ENCODE results near the gene TMC4. TPM values are rescaled to one million over a fixed set of nuclear protein-coding genes. Genes with fewer than 3 reads are reported as not detected.
"Not testable (repeated sequence)": the region's sequence is repeated elsewhere in the genome, so short reads cannot be mapped to it uniquely, and the experiment has no call there.

The TMC4 gene, protein sequence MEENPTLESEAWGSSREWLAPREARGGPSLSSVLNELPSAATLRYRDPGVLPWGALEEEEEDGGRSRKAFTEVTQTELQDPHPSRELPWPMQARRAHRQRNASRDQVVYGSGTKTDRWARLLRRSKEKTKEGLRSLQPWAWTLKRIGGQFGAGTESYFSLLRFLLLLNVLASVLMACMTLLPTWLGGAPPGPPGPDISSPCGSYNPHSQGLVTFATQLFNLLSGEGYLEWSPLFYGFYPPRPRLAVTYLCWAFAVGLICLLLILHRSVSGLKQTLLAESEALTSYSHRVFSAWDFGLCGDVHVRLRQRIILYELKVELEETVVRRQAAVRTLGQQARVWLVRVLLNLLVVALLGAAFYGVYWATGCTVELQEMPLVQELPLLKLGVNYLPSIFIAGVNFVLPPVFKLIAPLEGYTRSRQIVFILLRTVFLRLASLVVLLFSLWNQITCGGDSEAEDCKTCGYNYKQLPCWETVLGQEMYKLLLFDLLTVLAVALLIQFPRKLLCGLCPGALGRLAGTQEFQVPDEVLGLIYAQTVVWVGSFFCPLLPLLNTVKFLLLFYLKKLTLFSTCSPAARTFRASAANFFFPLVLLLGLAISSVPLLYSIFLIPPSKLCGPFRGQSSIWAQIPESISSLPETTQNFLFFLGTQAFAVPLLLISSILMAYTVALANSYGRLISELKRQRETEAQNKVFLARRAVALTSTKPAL
- total RNA-seq, result 10 to 100 TPM in 2 of 3 donors, under 1 TPM in 1; 0.48 to 41.6 (median 38.0) TPM

DNA sequence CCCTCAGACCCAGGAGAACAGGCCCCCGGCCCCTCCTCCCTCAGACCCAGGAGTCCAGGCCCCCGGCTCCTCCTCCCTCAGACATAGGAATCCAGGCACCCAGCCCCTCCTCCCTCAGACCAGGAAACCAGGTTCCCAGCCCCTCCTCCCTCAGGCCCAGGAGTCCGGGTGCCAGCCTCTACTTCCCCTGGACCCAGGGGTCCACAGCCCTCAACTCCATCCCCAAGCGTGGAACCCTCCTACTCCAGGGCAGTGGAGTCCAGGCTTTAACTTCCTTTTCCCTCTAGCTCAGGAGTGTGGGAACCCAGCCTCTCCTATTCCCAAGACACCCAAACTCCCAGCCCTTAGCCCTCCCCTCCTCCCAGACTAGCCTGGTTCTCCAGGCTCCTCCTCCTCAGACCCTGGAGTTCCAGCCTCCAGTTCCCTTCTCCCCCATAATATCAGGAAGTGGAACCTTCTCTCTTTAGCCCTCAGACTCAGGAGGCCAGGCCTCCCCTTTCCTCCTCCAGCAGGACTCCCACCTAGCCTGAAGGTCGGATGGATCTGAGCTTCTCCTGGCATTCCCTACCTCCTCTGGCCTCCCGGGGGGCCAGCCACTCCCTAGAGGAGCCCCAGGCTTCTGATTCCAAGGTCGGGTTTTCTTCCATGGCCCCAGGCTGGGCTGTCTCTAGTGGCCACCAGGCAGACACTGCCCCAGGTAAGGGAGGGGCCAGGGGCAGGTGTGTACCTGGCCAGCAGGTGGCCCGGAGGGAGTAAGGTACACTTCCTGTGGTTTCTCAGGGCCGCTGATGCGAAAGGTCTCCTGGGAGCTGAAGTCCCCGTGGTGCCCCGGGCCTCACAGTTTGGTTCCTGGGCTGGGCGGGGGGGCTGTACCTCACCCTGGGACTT lies at the start of gene TMC4:
TMC4 (minus strand) TSS at position 690 of the 888 bp plus-strand sequence; CDS start at position 647, 43 bp downstream.
- intact Hi-C loops (cut with DNase I; ENCODE audit: low total_unique reads), result loop anchor here (10.0 kb wide), 1 partner anchor 62 kb away; no protein-coding TSS in a partner anchor
- Histone ChIP-seq H3K4me1 (no peaks in the 10 kb centered on the region), H3K27me3 (no peaks in the 10 kb centered on the region), H3K27ac (peak within 1 kb of the TSS; percentile 79 to 87), H3K36me3 (no peaks in the 10 kb centered on the region), H3K9me3 (no peaks in the 10 kb centered on the region), H3K4me3 (peak within 1 kb of the TSS in 2 of 3 donors; percentile 54 to 60)
- peak in 1 of 2 donors; percentile 62 for DNase-seq (ENCODE audit: low spot score in 2 of 2)
- TF ChIP-seq POLR2AphosphoS5 (IDR thresholded peaks at IDR 0.05) (no peak), POLR2A (IDR thresholded peaks at IDR 0.05) (peak; percentile 31)
- TF ChIP-seq, protein P1, sequence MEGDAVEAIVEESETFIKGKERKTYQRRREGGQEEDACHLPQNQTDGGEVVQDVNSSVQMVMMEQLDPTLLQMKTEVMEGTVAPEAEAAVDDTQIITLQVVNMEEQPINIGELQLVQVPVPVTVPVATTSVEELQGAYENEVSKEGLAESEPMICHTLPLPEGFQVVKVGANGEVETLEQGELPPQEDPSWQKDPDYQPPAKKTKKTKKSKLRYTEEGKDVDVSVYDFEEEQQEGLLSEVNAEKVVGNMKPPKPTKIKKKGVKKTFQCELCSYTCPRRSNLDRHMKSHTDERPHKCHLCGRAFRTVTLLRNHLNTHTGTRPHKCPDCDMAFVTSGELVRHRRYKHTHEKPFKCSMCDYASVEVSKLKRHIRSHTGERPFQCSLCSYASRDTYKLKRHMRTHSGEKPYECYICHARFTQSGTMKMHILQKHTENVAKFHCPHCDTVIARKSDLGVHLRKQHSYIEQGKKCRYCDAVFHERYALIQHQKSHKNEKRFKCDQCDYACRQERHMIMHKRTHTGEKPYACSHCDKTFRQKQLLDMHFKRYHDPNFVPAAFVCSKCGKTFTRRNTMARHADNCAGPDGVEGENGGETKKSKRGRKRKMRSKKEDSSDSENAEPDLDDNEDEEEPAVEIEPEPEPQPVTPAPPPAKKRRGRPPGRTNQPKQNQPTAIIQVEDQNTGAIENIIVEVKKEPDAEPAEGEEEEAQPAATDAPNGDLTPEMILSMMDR (IDR thresholded peaks at IDR 0.05), result peak; percentile 22 to 66 (median 40)

DNA sequence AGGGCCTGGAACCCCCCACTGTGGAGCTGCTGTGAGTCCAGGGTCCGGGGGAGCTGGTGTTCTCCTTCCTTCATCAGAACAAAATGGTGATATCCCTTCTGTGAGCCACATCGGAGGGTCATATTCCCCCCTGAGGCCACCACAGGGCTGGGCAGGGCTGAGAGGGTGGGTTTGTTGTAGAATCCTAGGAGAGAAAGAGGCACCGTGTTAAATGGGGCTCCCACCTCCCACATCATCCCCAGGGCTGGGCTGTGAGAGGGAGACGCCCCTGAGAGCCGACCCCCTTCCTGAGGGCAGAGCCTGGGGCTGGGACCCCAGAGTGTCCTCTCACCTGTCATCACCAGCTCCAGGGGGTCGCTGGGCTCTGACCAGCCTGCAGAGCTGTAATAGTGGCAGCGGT lies 49.0 kb upstream of the TMC4 start:
- H3K36me3 ChIP-seq; H3K4me3 ChIP-seq; H3K27me3 ChIP-seq; H3K27ac ChIP-seq; H3K9me3 ChIP-seq; H3K4me1 ChIP-seq; DNase-seq (ENCODE audit: low spot score in 2 of 2); intact Hi-C loops (cut with DNase I; ENCODE audit: low total_unique reads): not testable (repeated sequence)

DNA sequence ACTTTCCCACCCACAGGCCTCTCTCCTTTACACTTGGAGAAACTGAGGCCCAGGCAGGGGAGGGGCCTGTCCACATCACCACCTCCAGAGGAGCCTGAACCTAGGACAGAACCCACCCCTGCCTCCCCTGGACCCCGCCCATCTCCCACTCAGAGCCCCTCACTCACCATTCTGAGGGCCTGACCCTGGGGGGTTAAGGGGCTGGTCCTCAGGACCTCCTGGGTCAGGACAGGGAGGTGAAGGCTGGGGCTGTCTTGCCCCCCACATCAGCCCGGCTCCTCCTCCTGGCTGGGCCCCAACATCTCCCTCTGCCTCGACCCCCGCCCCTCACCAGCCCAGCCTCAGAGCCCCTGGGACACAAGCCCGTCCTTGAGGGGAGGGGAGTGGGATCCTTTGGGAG lies 46.7 kb upstream of the TMC4 start:
- H3K4me1 ChIP-seq; H3K27me3 ChIP-seq; DNase-seq (ENCODE audit: low spot score in 2 of 2); H3K9me3 ChIP-seq; intact Hi-C loops (cut with DNase I; ENCODE audit: low total_unique reads); H3K4me3 ChIP-seq; H3K36me3 ChIP-seq; H3K27ac ChIP-seq: not testable (repeated sequence)

DNA sequence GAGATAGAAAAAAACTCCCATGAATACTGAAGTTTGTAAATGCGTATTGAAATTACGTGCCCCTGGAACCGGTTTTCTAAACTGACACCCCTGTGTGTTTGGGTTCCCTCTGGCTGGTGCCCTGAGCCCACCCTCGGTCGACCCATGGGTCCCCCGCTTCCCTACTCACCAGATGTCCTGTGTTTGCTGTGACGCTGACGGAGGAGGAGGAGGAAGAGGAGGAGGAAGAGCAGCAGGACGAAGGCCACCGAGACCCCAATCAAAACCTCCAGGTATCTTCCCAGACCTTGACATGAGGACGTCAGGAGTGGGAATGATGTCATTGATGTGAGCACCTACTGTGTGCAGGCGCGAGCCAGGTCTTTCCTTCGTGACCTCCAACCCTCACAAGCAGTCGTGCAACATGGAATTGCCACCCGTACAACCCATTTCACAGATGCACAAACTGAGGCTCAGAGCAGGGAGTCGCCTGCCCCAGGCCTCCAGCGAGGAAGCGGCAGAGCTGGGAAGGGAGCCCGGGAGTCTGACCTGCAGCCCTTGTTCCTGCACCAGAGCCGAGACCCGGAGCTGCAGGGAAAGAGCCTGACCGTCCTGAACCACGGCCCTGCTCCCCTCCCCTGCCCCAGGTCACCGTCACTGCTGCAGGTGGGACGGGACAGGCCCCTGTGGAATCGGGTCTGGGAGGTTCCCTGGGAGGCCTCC lies 46.2 kb upstream of the TMC4 start:
- no peak overlapping the region for H3K4me3 ChIP-seq
- DNase-seq (ENCODE audit: low spot score in 2 of 2), result no peak
- TF ChIP-seq POLR2AphosphoS5 (IDR thresholded peaks at IDR 0.05), result no peak

DNA sequence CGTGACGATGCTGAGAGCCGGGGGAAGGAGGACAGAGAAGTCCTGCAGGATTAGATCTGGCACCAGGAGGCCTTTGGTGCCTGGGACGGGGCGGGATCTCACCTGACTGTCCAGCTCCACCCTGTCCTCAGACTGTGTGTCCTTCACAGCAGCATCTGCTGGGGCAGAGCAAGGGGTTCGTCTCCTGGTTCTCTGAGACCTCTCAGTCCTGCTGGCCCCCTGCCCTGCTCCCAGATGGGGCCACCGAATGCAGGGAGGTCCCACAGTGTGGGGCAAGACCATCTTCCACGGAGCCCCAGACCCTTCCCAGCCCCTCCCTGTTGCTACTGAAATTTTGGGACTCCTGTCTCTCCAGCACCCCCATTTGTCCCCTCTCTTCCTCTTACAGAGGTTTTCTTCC lies 45.3 kb upstream of the TMC4 start:
- Histone ChIP-seq H3K27ac (no peak overlapping the region), H3K9me3 (no peaks in the 10 kb centered on the region), H3K4me3 (no peak overlapping the region), H3K4me1 (no peaks in the 10 kb centered on the region), H3K36me3 (no peaks in the 10 kb centered on the region), H3K27me3 (peaks cover 0 to 7% of the 10 kb centered on the region in 2 donors)
- intact Hi-C loops (cut with DNase I; ENCODE audit: low total_unique reads), result no loop called here
- DNase-seq (ENCODE audit: low spot score in 2 of 2), result no peak
- TF ChIP-seq POLR2A (IDR thresholded peaks at IDR 0.05), result no peak
- TF ChIP-seq, protein P1 (IDR thresholded peaks at IDR 0.05), result no peak
- no peak for TF ChIP-seq POLR2AphosphoS5 (IDR thresholded peaks at IDR 0.05)

More for the DNA sequence above, 46.2 kb upstream of the TMC4 start:
- intact Hi-C loops (cut with DNase I; ENCODE audit: low total_unique reads), result no loop called here
- Histone ChIP-seq H3K9me3 (no peaks in the 10 kb centered on the region), H3K4me1 (no peaks in the 10 kb centered on the region), H3K27me3 (peaks cover 0 to 7% of the 10 kb centered on the region in 2 donors), H3K36me3 (no peaks in the 10 kb centered on the region), H3K27ac (no peak overlapping the region)

DNA sequence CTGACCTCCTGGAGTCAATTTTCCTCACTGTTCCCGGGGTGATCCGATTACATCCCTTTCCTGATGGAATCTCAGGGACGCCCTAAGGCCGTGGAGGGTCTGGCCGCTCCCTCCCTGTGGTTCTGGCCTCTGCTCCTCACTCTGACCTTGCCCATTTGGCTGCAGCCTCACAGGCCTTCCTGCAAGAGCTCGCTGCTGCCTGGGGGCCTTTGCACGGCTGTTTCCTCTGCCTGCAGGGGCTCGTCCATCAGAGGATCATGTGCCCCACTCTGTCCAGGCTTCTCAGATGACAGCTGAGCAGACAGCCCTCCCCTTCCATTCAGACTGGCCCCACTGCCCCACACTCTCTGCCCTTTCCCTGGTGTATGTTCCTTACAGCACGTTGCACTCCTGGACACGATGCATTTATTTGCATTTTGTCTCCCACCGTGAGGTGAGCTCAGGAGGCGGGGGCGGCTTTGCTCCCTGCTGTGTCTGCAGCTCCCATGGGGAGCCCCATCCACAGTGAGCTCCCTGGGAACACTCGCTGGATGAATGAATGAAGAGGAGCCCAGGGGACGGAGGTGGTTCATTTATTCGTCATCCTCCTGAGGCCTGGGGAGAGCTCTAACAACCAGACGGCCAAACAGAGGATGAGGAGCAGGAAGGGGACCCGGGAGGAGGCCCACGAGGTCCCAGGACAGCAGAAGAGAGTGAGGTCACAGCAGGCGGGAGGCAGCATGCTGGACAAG lies 44.7 kb upstream of the TMC4 start:
- H3K4me3 ChIP-seq; intact Hi-C loops (cut with DNase I; ENCODE audit: low total_unique reads); H3K27me3 ChIP-seq; H3K9me3 ChIP-seq; DNase-seq (ENCODE audit: low spot score in 2 of 2); H3K36me3 ChIP-seq; H3K27ac ChIP-seq; H3K4me1 ChIP-seq: not testable (repeated sequence)
